HUES48 (cell line): ENCODE measurements around the gene BLZF1.

ENCODE experiments used
- H3K27ac ChIP-seq: one replicate; pipeline ENCODE4 v1.7.0; 2013; ENCODE audit warnings: low read depth, low read length, inconsistent platforms
- H3K27me3 ChIP-seq: 2 replicates; pipeline ENCODE4 v1.6.1; 2013; ENCODE audit warnings: mild to moderate bottlenecking, low read length; ENCODE audit not compliant: control insufficient read depth, insufficient read depth
- H3K36me3 ChIP-seq: 2 replicates; pipeline ENCODE4 v1.6.1; 2013; ENCODE audit warnings: low read length; ENCODE audit not compliant: control insufficient read depth, insufficient read depth
- H3K4me1 ChIP-seq: 2 replicates; pipeline ENCODE4 v1.6.1; 2013; ENCODE audit warnings: mild to moderate bottlenecking, low read length; ENCODE audit not compliant: control insufficient read depth, insufficient read depth
- H3K4me3 ChIP-seq: 2 replicates; pipeline ENCODE4 v1.5.1; 2013; ENCODE audit warnings: mild to moderate bottlenecking, low read depth, low read length
- H3K9ac ChIP-seq: 2 replicates; pipeline ENCODE4 v1.6.1; 2013; ENCODE audit warnings: mild to moderate bottlenecking, low read depth, low read length, moderate library complexity
- H3K9me3 ChIP-seq: 2 replicates; pipeline ENCODE4 v1.6.1; 2013; ENCODE audit warnings: low read length; ENCODE audit not compliant: control insufficient read depth, insufficient read depth

BLZF1 gene

GRCh38 chr1:169361281-169361680, 6.7 kb upstream of the BLZF1 start:
- Histone ChIP-seq H3K4me1 (no peaks in the 10 kb centered on the region), H3K36me3 (no peaks in the 10 kb centered on the region), H3K9ac (no peak overlapping the region), H3K27me3 (no peaks in the 10 kb centered on the region), H3K27ac (no peak overlapping the region), H3K9me3 (no peaks in the 10 kb centered on the region), H3K4me3 (no peak overlapping the region)

GRCh38 chr1:169363046-169363730, 4.8 kb upstream of the BLZF1 start:
- no peak overlapping the region for H3K27ac ChIP-seq
- H3K9ac ChIP-seq: no peak overlapping the region
- H3K4me3 ChIP-seq: no peak overlapping the region
- no peaks in the 10 kb centered on the region for H3K27me3 ChIP-seq
- H3K4me1 ChIP-seq: no peaks in the 10 kb centered on the region
- no peaks in the 10 kb centered on the region for H3K36me3 ChIP-seq
- no peaks in the 10 kb centered on the region for H3K9me3 ChIP-seq

DNA sequence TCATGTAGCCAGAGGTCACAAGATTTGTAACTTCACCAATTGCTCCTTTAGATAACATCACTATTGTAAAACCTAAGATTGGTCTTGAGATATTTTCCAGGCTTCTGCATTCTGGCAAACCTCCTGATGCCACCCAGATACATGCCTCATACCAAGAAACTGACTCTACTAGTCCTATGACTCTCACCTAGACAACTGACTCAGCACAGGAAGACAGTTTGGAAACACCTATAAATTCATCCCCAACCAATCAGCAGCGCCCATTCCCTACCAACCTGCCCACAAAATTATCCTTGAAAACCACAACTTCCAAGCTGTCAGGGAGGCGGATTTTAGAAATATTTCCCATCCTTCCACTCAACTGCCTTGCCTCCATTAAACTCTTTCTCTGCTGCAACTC, 3.0 kb upstream of the BLZF1 start:
- H3K4me1 ChIP-seq: peaks cover 3% of the 10 kb centered on the region; the same call in 1 of the 2 replicates
- no peak overlapping the region for H3K27ac ChIP-seq

GRCh38 chr1:169367096-169367685, 804 bp upstream of the BLZF1 start:
- H3K27ac ChIP-seq: no peak overlapping the region

More for the DNA sequence above, 3.0 kb upstream of the BLZF1 start:
- Histone ChIP-seq H3K4me3 (no peak overlapping the region), H3K27me3 (no peaks in the 10 kb centered on the region), H3K36me3 (peaks cover 2% of the 10 kb centered on the region), H3K9ac (no peak overlapping the region), H3K9me3 (no peaks in the 10 kb centered on the region)

DNA sequence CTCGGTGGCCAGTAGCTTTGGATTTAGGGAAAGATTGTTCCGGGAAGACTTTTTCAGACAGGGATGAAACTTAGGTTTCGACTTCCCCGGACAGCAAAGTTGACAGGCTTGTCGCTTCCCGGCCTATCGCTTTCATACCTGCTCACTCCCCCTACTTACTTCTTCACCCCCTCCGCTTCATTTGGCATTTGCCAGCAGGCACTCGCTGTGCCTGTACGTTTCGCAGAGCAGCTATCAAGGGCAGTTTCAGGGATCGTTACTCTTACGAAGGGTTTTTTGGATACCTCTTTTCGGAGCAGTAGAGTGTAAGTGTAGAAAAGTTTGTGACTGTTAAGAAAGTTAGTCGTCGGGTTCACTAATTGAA, 393 bp downstream of the BLZF1 start:
- Histone ChIP-seq H3K4me3 (peak overlapping the region; percentile 94), H3K9ac (peak overlapping the region; percentile 65), H3K27ac (peak overlapping the region; percentile 83), H3K27me3 (no peaks in the 10 kb centered on the region), H3K4me1 (peaks cover 3% of the 10 kb centered on the region; the same call in 1 of the 2 replicates), H3K36me3 (peaks cover 22% of the 10 kb centered on the region), H3K9me3 (no peaks in the 10 kb centered on the region)

More at GRCh38 chr1:169367096-169367685, 804 bp upstream of the BLZF1 start:
- no peak overlapping the region for H3K9ac ChIP-seq
- no peaks in the 10 kb centered on the region for H3K27me3 ChIP-seq
- peaks cover 18% of the 10 kb centered on the region for H3K36me3 ChIP-seq
- peaks cover 3% of the 10 kb centered on the region; the same call in 1 of the 2 replicates for H3K4me1 ChIP-seq
- H3K9me3 ChIP-seq: no peaks in the 10 kb centered on the region
- H3K4me3 ChIP-seq: peak overlapping the region; percentile 94

- H3K4me1 ChIP-seq: peaks cover 3% of the 10 kb centered on the region; the same call in 1 of the 2 replicates
- no peak overlapping the region for H3K27ac ChIP-seq
- H3K9ac ChIP-seq: no peak overlapping the region
- no peaks in the 10 kb centered on the region for H3K9me3 ChIP-seq
- no peaks in the 10 kb centered on the region for H3K27me3 ChIP-seq
- H3K4me3 ChIP-seq: no peak overlapping the region
- peaks cover 25% of the 10 kb centered on the region for H3K36me3 ChIP-seq
Measured at GRCh38 chr1:169371404-169371803, 3.4 kb downstream of the BLZF1 start.

GRCh38 chr1:169381162-169381561, 13.2 kb downstream of the BLZF1 start:
- Histone ChIP-seq H3K27ac (no peak overlapping the region), H3K9ac (no peak overlapping the region), H3K27me3 (no peaks in the 10 kb centered on the region), H3K9me3 (no peaks in the 10 kb centered on the region), H3K36me3 (peaks cover 66% of the 10 kb centered on the region), H3K4me3 (no peak overlapping the region), H3K4me1 (peaks cover 3% of the 10 kb centered on the region; the same call in 1 of the 2 replicates)

- peaks cover 60% of the 10 kb centered on the region for H3K36me3 ChIP-seq
- no peaks in the 10 kb centered on the region for H3K27me3 ChIP-seq
- H3K4me3 ChIP-seq: no peak overlapping the region
- peaks cover 3% of the 10 kb centered on the region; the same call in 1 of the 2 replicates for H3K4me1 ChIP-seq
- no peak overlapping the region for H3K27ac ChIP-seq
- H3K9ac ChIP-seq: no peak overlapping the region
- H3K9me3 ChIP-seq: no peaks in the 10 kb centered on the region
Measured at GRCh38 chr1:169383449-169383848, 15.5 kb downstream of the BLZF1 start.

GRCh38 chr1:169387399-169387798, 19.4 kb downstream of the BLZF1 start:
- no peaks in the 10 kb centered on the region for H3K9me3 ChIP-seq
- H3K27ac ChIP-seq: no peak overlapping the region
- H3K27me3 ChIP-seq: no peaks in the 10 kb centered on the region
- peaks cover 42% of the 10 kb centered on the region for H3K36me3 ChIP-seq
- no peak overlapping the region for H3K4me3 ChIP-seq
- H3K4me1 ChIP-seq: peaks cover 5% of the 10 kb centered on the region; the same call in 1 of the 2 replicates
- H3K9ac ChIP-seq: no peak overlapping the region

DNA sequence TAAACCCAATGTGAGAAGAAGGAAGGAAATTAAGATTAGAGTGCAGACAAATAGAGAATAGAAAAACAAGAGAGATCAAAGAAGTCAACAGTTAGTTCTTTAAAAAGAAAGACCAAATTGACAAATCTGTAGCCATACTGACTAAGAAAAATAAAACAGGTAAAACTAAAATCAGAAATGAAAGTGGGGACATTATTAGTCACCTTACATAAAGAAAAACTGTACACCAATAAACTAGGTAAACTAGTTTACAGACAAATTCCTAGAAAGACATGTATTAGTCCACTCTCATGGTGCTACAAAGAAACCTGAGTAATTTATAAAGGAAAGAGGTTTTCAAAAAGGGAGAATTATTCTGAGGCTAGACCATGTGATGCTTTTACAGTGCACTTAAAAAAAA, 22.3 kb downstream of the BLZF1 start:
- H3K36me3 ChIP-seq: peaks cover 27% of the 10 kb centered on the region

GRCh38 chr1:169392406-169392805, 24.4 kb downstream of the BLZF1 start:
- Histone ChIP-seq H3K4me3 (no peak overlapping the region), H3K9me3 (no peaks in the 10 kb centered on the region), H3K27ac (no peak overlapping the region), H3K36me3 (peaks cover 16% of the 10 kb centered on the region), H3K27me3 (no peaks in the 10 kb centered on the region), H3K9ac (no peak overlapping the region), H3K4me1 (0 out of 2 replicates have a peak, but pooled peaks cover 3% of the 10 kb centered on the region)

More for the DNA sequence above, 22.3 kb downstream of the BLZF1 start:
- 0 out of 2 replicates have a peak, but pooled peaks cover 3% of the 10 kb centered on the region for H3K4me1 ChIP-seq
- H3K27ac ChIP-seq: no peak overlapping the region
- no peak overlapping the region for H3K9ac ChIP-seq
- H3K27me3 ChIP-seq: no peaks in the 10 kb centered on the region
- H3K9me3 ChIP-seq: no peaks in the 10 kb centered on the region
- H3K4me3 ChIP-seq: no peak overlapping the region
